Stomach (tissue), 9 donors: ENCODE results near the gene IQCE. TPM values are rescaled to one million over a fixed set of nuclear protein-coding genes. Genes with fewer than 3 reads are reported as not detected.

Source experiments
- DNase-seq, 2 donors: peaks; one replicate each; pipeline versions ENCODE4 v3.0.0 to v3.0.0-alpha.2; 2013 to 2019
- H3K27ac ChIP-seq, 5 donors: fragments of 200-600 bp in 4 of 5; sonication (generic) in 4 of 5; one replicate each; pipeline ENCODE4 v1.5.1; 2013 to 2019; ENCODE audit warnings: mild to moderate bottlenecking in 1 of 5, moderate library complexity in 1 of 5
- H3K27me3 ChIP-seq, 3 donors: fragments of 200-600 bp; sonication (generic); one replicate each; pipeline ENCODE4 v1.5.1; 2017 to 2019; ENCODE audit warnings: mixed run types in 1 of 3
- H3K36me3 ChIP-seq, 4 donors: fragments of 200-600 bp; sonication (generic); 1 replicate in 3 of 4; 2 replicates in 1 of 4; pipeline ENCODE4 v1.5.1; 2016 to 2019
- H3K4me1 ChIP-seq, 4 donors: fragments of 200-600 bp; sonication (generic); one replicate each; pipeline ENCODE4 v1.5.1; 2016 to 2019
- H3K4me3 ChIP-seq, 4 donors: fragments of 200-600 bp; sonication (generic) in 3 of 4; one replicate each; pipeline ENCODE4 v1.5.1; 2016 to 2019; ENCODE audit warnings: mild to moderate bottlenecking in 1 of 4
- H3K9me3 ChIP-seq, 4 donors: fragments of 200-600 bp; sonication (generic); one replicate each; pipeline ENCODE4 v1.5.1; 2016 to 2019
- EP300 ChIP-seq: sonication (generic); formaldehyde crosslinking; IDR thresholded peaks from one replicate; pipeline ENCODE4 v1.6.1; 2017; ENCODE audit warnings: antibody characterized with exemption
- POLR2A ChIP-seq, 4 donors: fragments of 450-650 bp; IDR thresholded peaks; one replicate each; pipeline ENCODE4 v1.6.1; 2016; ENCODE audit warnings: antibody characterized with exemption in 4 of 4, control low read depth in 2 of 4, mild to moderate bottlenecking in 1 of 4, moderate library complexity in 1 of 4
- POLR2AphosphoS5 ChIP-seq, 3 donors: sonication (generic); formaldehyde crosslinking; IDR thresholded peaks; one replicate each; pipeline ENCODE4 v1.6.1; 2016; ENCODE audit warnings: antibody characterized with exemption in 3 of 3
- WGBS, 5 donors: extraction: QIAGEN DNeasy Blood & Tissue Kit in 3 of 5; methylation state at CpG; one replicate each; pipeline versions ENCODE4 v1.1.5 to v1.1.7; 2013 to 2018; 5-methylcytosine and 5-hydroxymethylcytosine counted together
- intact Hi-C: fragments of 100-400 bp; cut with DNase I; formaldehyde crosslinking; loops from one replicate; pipeline ENCODE4 v1.15.1; 2023; ENCODE audit warnings: low total_unique reads
- polyA plus RNA-seq, 3 donors: library from polyadenylated mRNA; stranded (reverse); fragments of 200-250 nt; gene quantifications; one replicate each; pipeline ENCODE4 v1.2.3, GENCODE V29; 2013
- total RNA-seq, 5 donors: library from RNA; depleted of rRNA; stranded (reverse); fragments of >200 nt; gene quantifications; one replicate each; pipeline versions ENCODE4 v1.1.0 to v1.2.3, GENCODE V29; 2014 to 2016
- TF ChIP-seq, protein P1 (sequence below), 7 experiments: fragments of 450-650 bp in 4 of 7; fragments of 200-600 bp in 3 of 7; sonication (generic) in 3 of 7; IDR thresholded peaks; one replicate each; pipeline ENCODE4 v1.5.1; 2016 to 2019; ENCODE audit warnings: antibody characterized with exemption in 7 of 7, control low read depth in 2 of 7, mild to moderate bottlenecking in 1 of 7
- donor health status: healthy with polysubstance abuse.
- donor health status: Bipolar disorder and iron deficiency.
- donor health status: healthy.

IQCE gene
- total and polyA plus RNA-seq, 8 donors = 1.8 to 248 (median 10.9) TPM

DNA sequence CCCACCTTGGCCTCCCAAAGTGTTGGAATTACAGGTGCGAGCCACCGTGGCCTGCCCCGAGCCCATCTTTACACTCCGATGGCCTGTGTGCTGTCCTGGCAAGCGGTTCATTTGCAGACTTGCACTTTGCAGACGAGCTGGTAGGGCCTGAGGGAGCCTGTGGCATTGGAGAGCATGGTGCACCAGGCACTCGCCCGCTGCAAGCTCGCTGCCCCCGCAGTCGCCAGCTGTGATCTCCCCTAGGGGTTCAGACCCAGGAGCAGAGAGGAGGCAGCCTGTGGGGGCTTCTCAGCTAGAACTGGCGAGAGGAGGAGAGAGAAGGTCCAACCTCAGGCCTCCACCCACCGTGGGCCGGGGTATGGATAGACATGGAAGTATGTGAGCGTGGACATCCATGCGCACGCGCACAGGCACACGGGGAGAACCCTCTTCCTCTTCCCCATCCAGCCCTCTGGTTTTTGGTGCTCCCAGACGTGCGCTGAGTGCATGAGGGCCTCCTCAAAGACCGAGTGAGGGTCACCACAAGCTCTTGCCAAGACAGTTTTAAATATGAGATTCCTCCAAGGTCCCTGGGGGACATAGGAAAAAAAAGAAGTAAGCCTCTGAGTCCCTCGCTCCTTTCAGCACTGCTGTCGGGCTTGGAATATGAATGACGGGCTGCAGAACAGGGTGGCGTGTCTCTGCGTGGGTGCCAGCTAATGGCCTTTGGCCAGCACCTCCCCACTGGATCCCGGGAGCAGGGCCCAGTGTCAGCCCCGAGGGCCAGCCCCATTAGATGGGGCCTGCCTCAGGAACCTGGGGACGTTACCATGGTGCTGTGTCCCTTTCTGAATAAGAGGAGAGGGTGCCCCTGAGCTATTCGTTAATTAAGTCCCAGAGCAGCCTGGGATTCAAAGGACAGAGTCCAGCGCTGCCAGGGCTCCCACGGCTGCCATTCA is 57.9 kb downstream of the IQCE start:
- no peaks in the 10 kb centered on the region for H3K27me3 ChIP-seq
- TF ChIP-seq POLR2A (IDR thresholded peaks at IDR 0.05) (no peak), EP300 (no peak), POLR2AphosphoS5 (IDR thresholded peaks at IDR 0.05) (no peak)
- TF ChIP-seq, protein P1, sequence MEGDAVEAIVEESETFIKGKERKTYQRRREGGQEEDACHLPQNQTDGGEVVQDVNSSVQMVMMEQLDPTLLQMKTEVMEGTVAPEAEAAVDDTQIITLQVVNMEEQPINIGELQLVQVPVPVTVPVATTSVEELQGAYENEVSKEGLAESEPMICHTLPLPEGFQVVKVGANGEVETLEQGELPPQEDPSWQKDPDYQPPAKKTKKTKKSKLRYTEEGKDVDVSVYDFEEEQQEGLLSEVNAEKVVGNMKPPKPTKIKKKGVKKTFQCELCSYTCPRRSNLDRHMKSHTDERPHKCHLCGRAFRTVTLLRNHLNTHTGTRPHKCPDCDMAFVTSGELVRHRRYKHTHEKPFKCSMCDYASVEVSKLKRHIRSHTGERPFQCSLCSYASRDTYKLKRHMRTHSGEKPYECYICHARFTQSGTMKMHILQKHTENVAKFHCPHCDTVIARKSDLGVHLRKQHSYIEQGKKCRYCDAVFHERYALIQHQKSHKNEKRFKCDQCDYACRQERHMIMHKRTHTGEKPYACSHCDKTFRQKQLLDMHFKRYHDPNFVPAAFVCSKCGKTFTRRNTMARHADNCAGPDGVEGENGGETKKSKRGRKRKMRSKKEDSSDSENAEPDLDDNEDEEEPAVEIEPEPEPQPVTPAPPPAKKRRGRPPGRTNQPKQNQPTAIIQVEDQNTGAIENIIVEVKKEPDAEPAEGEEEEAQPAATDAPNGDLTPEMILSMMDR (IDR thresholded peaks at IDR 0.05) = no peak
- intact Hi-C loops = no loop called here
- WGBS, 5 donors = 72 to 79% (median 73%) methylated on average over 28 to 33 of the region's 33 CpGs
- no peak overlapping the region for H3K27ac ChIP-seq
- H3K9me3 ChIP-seq = no peaks in the 10 kb centered on the region
- no peaks in the 10 kb centered on the region for H3K36me3 ChIP-seq
- H3K4me1 ChIP-seq = peaks cover 23 to 68% (median 47%) of the 10 kb centered on the region in 4 donors
- peak in 1 of 2 donors; percentile 61 for DNase-seq
- no peak overlapping the region for H3K4me3 ChIP-seq

DNA sequence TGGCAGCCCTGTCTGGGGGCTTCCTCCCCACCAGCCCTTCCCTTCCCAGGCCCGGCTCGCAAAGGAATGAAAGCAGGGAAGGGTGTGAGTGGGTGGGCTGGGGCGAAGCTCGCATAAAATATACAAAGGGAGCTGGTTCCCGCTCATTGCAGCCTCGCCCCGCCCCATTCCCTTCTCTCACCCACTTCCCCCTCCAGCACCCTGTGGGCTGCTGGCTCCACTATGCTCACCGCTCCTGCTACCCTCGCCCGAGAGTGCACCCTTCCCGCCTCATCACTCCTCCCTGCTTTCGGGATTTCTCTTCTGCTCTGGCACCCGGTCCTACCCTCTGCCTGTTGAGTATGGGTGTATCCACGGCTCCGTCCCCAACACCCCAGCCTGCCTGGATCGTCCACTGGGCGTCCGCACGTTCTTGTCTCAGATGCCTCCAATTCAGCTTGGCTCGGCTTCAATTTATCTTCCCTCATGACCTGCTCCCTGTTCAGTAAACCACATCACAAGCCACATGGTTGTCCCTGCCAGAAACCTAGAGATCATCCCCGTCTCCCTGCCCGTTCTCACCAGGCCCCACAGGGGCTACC is 58.6 kb downstream of the IQCE start:
- no peaks in the 10 kb centered on the region for H3K27me3 ChIP-seq
- peaks cover 31 to 74% (median 54%) of the 10 kb centered on the region in 4 donors for H3K4me1 ChIP-seq
- H3K9me3 ChIP-seq = no peaks in the 10 kb centered on the region
- 34 to 44% (median 36%) methylated on average over 22 of the region's 22 CpGs for WGBS, 5 donors
- H3K36me3 ChIP-seq = no peaks in the 10 kb centered on the region
- TF ChIP-seq, protein P1 (IDR thresholded peaks at IDR 0.05) = no peak
- TF ChIP-seq POLR2AphosphoS5 (IDR thresholded peaks at IDR 0.05) = no peak
- TF ChIP-seq POLR2A (IDR thresholded peaks at IDR 0.05) = no peak
- TF ChIP-seq EP300 = no peak
- peak in 1 of 2 donors; percentile 57 for DNase-seq
- intact Hi-C loops = no loop called here
- no peak overlapping the region for H3K4me3 ChIP-seq
- H3K27ac ChIP-seq = no peak overlapping the region

DNA sequence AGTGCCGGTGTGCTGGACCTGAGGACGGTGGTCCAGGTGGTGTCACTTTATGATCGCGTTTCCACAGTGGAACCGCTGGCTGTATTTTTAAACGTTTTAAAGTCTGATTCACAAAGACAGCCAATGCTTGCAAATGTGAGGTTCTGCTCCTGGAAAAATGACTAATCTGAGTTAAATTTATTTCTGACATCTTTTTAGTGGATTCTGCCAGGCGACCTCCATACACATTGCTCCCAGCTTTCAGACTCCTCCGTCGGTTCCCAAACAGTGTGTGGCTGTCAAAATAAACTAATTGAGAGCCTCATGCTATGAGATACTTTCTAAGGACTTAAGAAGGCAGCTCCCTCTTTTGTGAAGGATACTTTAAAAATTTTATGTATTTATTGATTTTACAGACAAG is 60.3 kb downstream of the IQCE start:
- no peak overlapping the region for H3K4me3 ChIP-seq
- no peaks in the 10 kb centered on the region for H3K36me3 ChIP-seq
- H3K9me3 ChIP-seq = no peaks in the 10 kb centered on the region
- intact Hi-C loops = no loop called here
- H3K27ac ChIP-seq = no peak overlapping the region
- 55 to 77% (median 71%) methylated on average over 9 of the region's 9 CpGs for WGBS, 5 donors
- H3K4me1 ChIP-seq = peaks cover 31 to 70% (median 50%) of the 10 kb centered on the region in 4 donors
- DNase-seq = no peak
- no peaks in the 10 kb centered on the region for H3K27me3 ChIP-seq
- TF ChIP-seq POLR2AphosphoS5 (IDR thresholded peaks at IDR 0.05) = no peak
- TF ChIP-seq EP300 = no peak
- no peak for TF ChIP-seq POLR2A (IDR thresholded peaks at IDR 0.05)
- TF ChIP-seq, protein P1 (IDR thresholded peaks at IDR 0.05) = no peak

DNA sequence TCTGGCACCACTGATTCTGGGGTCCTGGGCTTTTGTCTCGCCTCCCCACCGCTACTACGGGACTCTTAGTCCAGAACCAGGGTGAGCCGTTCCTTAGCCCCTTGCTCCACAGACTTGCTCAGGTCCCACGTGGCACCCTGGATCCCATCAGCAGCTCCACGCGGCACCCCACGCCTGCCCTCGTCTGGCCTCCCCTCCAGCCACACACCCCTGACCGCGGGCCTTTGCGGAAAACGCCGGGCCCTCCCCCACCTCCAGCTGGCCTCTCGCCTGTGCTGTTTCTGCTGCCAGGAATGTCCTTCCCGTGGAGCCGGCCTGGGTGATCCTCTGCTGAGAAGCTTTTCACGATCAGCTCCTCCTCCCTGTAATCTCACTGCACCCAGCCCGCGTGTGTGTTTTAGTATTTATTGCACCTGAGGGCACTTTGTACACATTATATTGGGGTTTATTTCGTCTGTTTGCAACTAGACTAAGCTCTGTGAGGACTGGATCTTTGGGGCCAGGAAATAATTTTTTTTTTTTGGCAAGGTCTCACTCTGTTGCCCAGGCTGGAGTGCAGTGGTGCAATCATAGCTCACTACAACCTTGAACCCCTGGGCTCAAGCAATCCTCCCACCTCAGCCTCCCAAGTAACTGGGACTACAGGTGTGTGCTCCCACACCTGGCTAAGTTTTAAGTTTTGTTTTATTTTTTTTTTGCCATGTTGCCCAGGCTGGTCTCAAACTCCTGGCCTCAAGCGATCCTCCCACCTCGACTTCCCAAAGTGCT is 62.5 kb downstream of the IQCE start:
- H3K27ac ChIP-seq = peak overlapping the region in 1 of 5 donors; percentile 25
- H3K9me3 ChIP-seq = no peaks in the 10 kb centered on the region
- intact Hi-C loops = no loop called here
- TF ChIP-seq EP300 = no peak
- TF ChIP-seq, protein P1 (IDR thresholded peaks at IDR 0.05) = no peak
- TF ChIP-seq POLR2A (IDR thresholded peaks at IDR 0.05) = no peak
- no peak for TF ChIP-seq POLR2AphosphoS5 (IDR thresholded peaks at IDR 0.05)
- H3K36me3 ChIP-seq = no peaks in the 10 kb centered on the region
- H3K4me3 ChIP-seq = no peak overlapping the region
- 25 to 52% (median 32%) methylated on average over 23 of the region's 23 CpGs for WGBS, 5 donors
- no peaks in the 10 kb centered on the region for H3K27me3 ChIP-seq
- peak; percentile 64 to 89 for DNase-seq
- H3K4me1 ChIP-seq = peaks cover 31 to 60% (median 44%) of the 10 kb centered on the region in 4 donors
